Fibroblast of lung (primary cell): ENCODE data around the gene PRRT1. TPM values are rescaled to one million over a fixed set of nuclear protein-coding genes. Genes with fewer than 3 reads are reported as not detected.
A peak's percentile ranks its signal among the peaks of the same experiment; 100 is the strongest.

Experiments
- DNase-seq, 2 donors: peaks; one replicate each; pipeline versions ENCODE4 v3.0.0 to v3.0.0-alpha.2; 2010; ENCODE audit warnings: low read depth in 2 of 2
- H2AFZ ChIP-seq: 2 replicates; pipeline ENCODE4 v1.5.1; 2012; ENCODE audit warnings: low read length, control low read depth, inconsistent platforms
- H3K27ac ChIP-seq: 2 replicates; pipeline ENCODE4 v1.5.1; 2011; ENCODE audit warnings: low read length, control low read depth; ENCODE audit not compliant: insufficient read depth
- H3K27me3 ChIP-seq: 2 replicates; pipeline ENCODE4 v1.5.1; 2011; ENCODE audit warnings: mild to moderate bottlenecking, low read length; ENCODE audit not compliant: control insufficient read depth, insufficient read depth
- H3K36me3 ChIP-seq: 2 replicates; pipeline ENCODE4 v1.5.1; 2011; ENCODE audit warnings: low read length; ENCODE audit not compliant: control insufficient read depth, insufficient read depth
- H3K4me1 ChIP-seq: 2 replicates; pipeline ENCODE4 v1.5.1; 2011; ENCODE audit warnings: low read length; ENCODE audit not compliant: control insufficient read depth, insufficient read depth; ENCODE audit errors: extremely low read depth
- H3K4me2 ChIP-seq: 2 replicates; pipeline ENCODE4 v1.5.1; 2011; ENCODE audit warnings: low read length, control low read depth; ENCODE audit not compliant: insufficient read depth; ENCODE audit errors: extremely low read depth
- H3K4me3 ChIP-seq, 4 experiments: fragments of 200-600 bp in 1 of 4; sonication (generic) in 1 of 4; replicated peaks in 1 of 4; 2 replicates each; pipeline ENCODE4 v1.5.1; 2011 to 2016; ENCODE audit warnings: low read length in 4 of 4, low read depth in 3 of 4, mild to moderate bottlenecking in 3 of 4, control low read depth in 2 of 4, inconsistent platforms in 1 of 4, mixed read lengths in 1 of 4; ENCODE audit not compliant: insufficient read depth in 1 of 4; ENCODE audit errors: control extremely low read depth in 1 of 4
- H3K79me2 ChIP-seq: 2 replicates; pipeline ENCODE4 v1.5.1; 2012; ENCODE audit warnings: mild to moderate bottlenecking, low read length, inconsistent platforms; ENCODE audit not compliant: control insufficient read depth, insufficient read depth
- H3K9ac ChIP-seq: 2 replicates; pipeline ENCODE4 v1.5.1; 2011; ENCODE audit warnings: mild to moderate bottlenecking, low read length, control low read depth; ENCODE audit not compliant: insufficient read depth
- H3K9me3 ChIP-seq: 2 replicates; pipeline ENCODE4 v1.5.1; 2012; ENCODE audit warnings: low read depth, low read length; ENCODE audit not compliant: control insufficient read depth, insufficient read depth
- H4K20me1 ChIP-seq: 2 replicates; pipeline ENCODE4 v1.5.1; 2011; ENCODE audit warnings: low read length; ENCODE audit not compliant: control insufficient read depth, insufficient read depth; ENCODE audit errors: extremely low read depth
- CTCF ChIP-seq, 2 donors: IDR thresholded peaks in 1 of 2; conservative IDR thresholded peaks in 1 of 2; 1 replicate in 1 of 2; 2 replicates in 1 of 2; pipeline ENCODE4 v1.5.1; 2011 to 2012; ENCODE audit warnings: low read length in 2 of 2, control low read depth in 1 of 2, inconsistent platforms in 1 of 2, low read depth in 1 of 2, mild to moderate bottlenecking in 1 of 2
- EZH2 ChIP-seq: IDR thresholded peaks from 2 replicates; pipeline ENCODE4 v1.5.1; 2012; ENCODE audit warnings: low read length, control low read depth, mild to moderate bottlenecking; ENCODE audit errors: missing control alignments
- polyA plus RNA-seq, 2 donors: library from polyadenylated mRNA; depleted of rRNA in 1 of 2; stranded (reverse) in 1 of 2; unstranded in 1 of 2; fragments of >200 nt; gene quantifications; 2 replicates each; pipeline ENCODE4 v1.2.1, GENCODE V29; 2011 to 2012; ENCODE audit warnings: missing spikeins in 1 of 2
- total RNA-seq: library from RNA; depleted of rRNA; stranded (reverse); fragments of >200 nt; gene quantifications from 2 replicates; pipeline ENCODE4 v1.2.1, GENCODE V29; 2014

Gene PRRT1
- total and polyA plus RNA-seq, 2 donors (not counting 1 experiment from before 2014, with no cell fraction given): 0.33 to 0.73 TPM

GRCh38 chr6:32154514-32155161 is 2.9 kb upstream of the PRRT1 start:
- Histone ChIP-seq H3K4me3 (peak overlapping the region; percentile 91 to 96 (median 94)), H3K36me3 (peaks cover 5% of the 10 kb centered on the region)

GRCh38 chr6:32153564-32154513 is 2.1 kb upstream of the PRRT1 start, which contains the start of gene PPT2:
Gene PPT2 (plus strand): TSS chr6:32154141. CDS start chr6:32154595, 454 bp downstream.
- TF ChIP-seq CTCF (conservative IDR thresholded peaks at IDR 0.05 in 1 of 2, IDR thresholded peaks at IDR 0.05 in 1 of 2; ENCODE audit: low read depth in 1 of 2, low read length in 2 of 2) (peak in 1 of 2 donors; percentile 39), EZH2 (no peak)
- peaks cover 5% of the 10 kb centered on the region for H3K36me3 ChIP-seq
- peak within 1 kb of the TSS; percentile 94 for H2AFZ ChIP-seq
- peak within 1 kb of the TSS; percentile 91 to 96 (median 94) for H3K4me3 ChIP-seq
- peak within 1 kb of the TSS; percentile 86 for H3K9ac ChIP-seq
- peak; percentile 92 to 95 for DNase-seq
- H3K79me2 ChIP-seq: peaks cover 15% of the 10 kb centered on the region
- H3K27ac ChIP-seq: peak within 1 kb of the TSS; percentile 95
- H4K20me1 ChIP-seq: no peaks in the 10 kb centered on the region
- peaks cover 18% of the 10 kb centered on the region for H3K4me1 ChIP-seq
- no peaks in the 10 kb centered on the region for H3K9me3 ChIP-seq
- H3K27me3 ChIP-seq: no peaks in the 10 kb centered on the region
- peak within 1 kb of the TSS; percentile 99 for H3K4me2 ChIP-seq

More at GRCh38 chr6:32154514-32155161, 2.9 kb upstream of the PRRT1 start:
- peak overlapping the region; percentile 86 for H3K9ac ChIP-seq
- H3K27ac ChIP-seq: peak overlapping the region; percentile 95
- peak; percentile 42 to 48 for TF ChIP-seq CTCF (conservative IDR thresholded peaks at IDR 0.05 in 1 of 2, IDR thresholded peaks at IDR 0.05 in 1 of 2; ENCODE audit: low read depth in 1 of 2, low read length in 2 of 2)
- TF ChIP-seq EZH2: no peak
- no peaks in the 10 kb centered on the region for H4K20me1 ChIP-seq
- H3K4me2 ChIP-seq: peak overlapping the region; percentile 99
- H3K4me1 ChIP-seq: peaks cover 18% of the 10 kb centered on the region
- peak; percentile 60 to 74 for DNase-seq
- H3K27me3 ChIP-seq: no peaks in the 10 kb centered on the region
- H3K79me2 ChIP-seq: peaks cover 15% of the 10 kb centered on the region
- H2AFZ ChIP-seq: peak overlapping the region; percentile 94
- no peaks in the 10 kb centered on the region for H3K9me3 ChIP-seq
